ENCODE measurements around the gene CHSY3.
A peak's percentile ranks its signal among the peaks of the same experiment; 100 is the strongest.
"Not testable (repeated sequence)": the region's sequence is repeated elsewhere in the genome, so short reads cannot be mapped to it uniquely, and the experiment has no call there.

Gene CHSY3

GRCh38 chr5:130164966-130165365 is 260.7 kb downstream of the CHSY3 start:
- no peak for DNase-seq (ENCODE audit: low read depth)

- no peak for DNase-seq (ENCODE audit: low read depth)
Observed at GRCh38 chr5:130166839-130167490, 262.7 kb downstream of the CHSY3 start.

- DNase-seq (ENCODE audit: low read depth), result no peak
Observed at GRCh38 chr5:130168211-130168610, 263.9 kb downstream of the CHSY3 start.

GRCh38 chr5:130171699-130172098 is 267.4 kb downstream of the CHSY3 start:
- no peak for DNase-seq (ENCODE audit: low read depth)

- no peak for DNase-seq (ENCODE audit: low read depth)
Observed at GRCh38 chr5:130183115-130183514, 278.9 kb downstream of the CHSY3 start.

GRCh38 chr5:130189961-130190360 is 285.7 kb downstream of the CHSY3 start:
- no peak for DNase-seq (ENCODE audit: low read depth)

- DNase-seq (ENCODE audit: low read depth), result no peak
Observed at GRCh38 chr5:130198927-130199326, 294.7 kb downstream of the CHSY3 start.

- DNase-seq (ENCODE audit: low read depth), result no peak
Observed at GRCh38 chr5:130206686-130207085, 302.4 kb downstream of the CHSY3 start.

- no peak for DNase-seq (ENCODE audit: low read depth)
Observed at GRCh38 chr5:130213607-130214006, 309.3 kb downstream of the CHSY3 start.

GRCh38 chr5:130216286-130216685 is 312.0 kb downstream of the CHSY3 start:
- no peak for DNase-seq (ENCODE audit: low read depth)

- DNase-seq (ENCODE audit: low read depth), result no peak
Observed at GRCh38 chr5:130222573-130222972, 318.3 kb downstream of the CHSY3 start.

GRCh38 chr5:130226556-130226955 is 322.3 kb downstream of the CHSY3 start:
- not testable (repeated sequence) for DNase-seq (ENCODE audit: low read depth)

GRCh38 chr5:130227699-130228098 is 323.4 kb downstream of the CHSY3 start:
- DNase-seq (ENCODE audit: low read depth), result no peak

- DNase-seq (ENCODE audit: low read depth), result peak; percentile 11
Observed at GRCh38 chr5:130231786-130232185, 327.5 kb downstream of the CHSY3 start.

- DNase-seq (ENCODE audit: low read depth), result no peak
Observed at GRCh38 chr5:130234816-130235215, 330.6 kb downstream of the CHSY3 start.

Data from GM04503 (cell line).